ENCODE measurements around the gene ARHGAP21. TPM values are rescaled to one million over a fixed set of nuclear protein-coding genes. Genes with fewer than 3 reads are reported as not detected.
"Not testable (repeated sequence)": the region's sequence is repeated elsewhere in the genome, so short reads cannot be mapped to it uniquely, and the experiment has no call there.

Gene ARHGAP21
- total RNA-seq, result 27.5 TPM

GRCh38 chr10:24723788-24724380 is at the start of gene ARHGAP21:
Gene ARHGAP21 (minus strand): TSS chr10:24723887. CDS start chr10:24721899, 1,988 bp downstream.
- H3K4me1 ChIP-seq, result peaks cover 0 to 13% of the 10 kb centered on the region in 2 donors
- no peaks in the 10 kb centered on the region for H3K9me3 ChIP-seq
- intact Hi-C loops (cut with DNase I), result loop anchor here (1.0 to 10.0 kb wide), 9 partner anchors 37 to 1629 kb away; partner anchors contain the start of genes ENKUR, MSRB2, OTUD1 and THNSL1
- no peak for TF ChIP-seq CTCF (IDR thresholded peaks at IDR 0.05)
- no peaks in the 10 kb centered on the region for H3K27me3 ChIP-seq
- H3K36me3 ChIP-seq, result no peaks in the 10 kb centered on the region
- DNase-seq (ENCODE audit: low spot score in 2 of 2), result peak in 1 of 2 donors; percentile 86
- peak within 1 kb of the TSS; percentile 75 to 83 for H3K4me3 ChIP-seq
- H3K27ac ChIP-seq, result peak within 1 kb of the TSS; percentile 92 to 97

- Histone ChIP-seq H3K36me3 (no peaks in the 10 kb centered on the region), H3K27me3 (no peaks in the 10 kb centered on the region), H3K4me3 (no peak overlapping the region), H3K9me3 (no peaks in the 10 kb centered on the region), H3K4me1 (no peaks in the 10 kb centered on the region), H3K27ac (no peak overlapping the region)
- intact Hi-C loops (cut with DNase I), result no loop called here
- TF ChIP-seq CTCF (IDR thresholded peaks at IDR 0.05), result no peak
- DNase-seq (ENCODE audit: low spot score in 2 of 2), result no peak
These were observed 48.4 kb upstream of the ARHGAP21 start for GRCh38 chr10:24771943-24772694.

GRCh38 chr10:24764991-24765390 is 41.3 kb upstream of the ARHGAP21 start:
- H3K9me3 ChIP-seq; DNase-seq (ENCODE audit: low spot score in 2 of 2); intact Hi-C loops (cut with DNase I); H3K4me3 ChIP-seq; H3K27me3 ChIP-seq; H3K36me3 ChIP-seq; H3K27ac ChIP-seq; H3K4me1 ChIP-seq: not testable (repeated sequence)

- H3K36me3 ChIP-seq, result no peaks in the 10 kb centered on the region
- no peak overlapping the region for H3K4me3 ChIP-seq
- TF ChIP-seq CTCF (IDR thresholded peaks at IDR 0.05), result no peak
- H3K9me3 ChIP-seq, result no peaks in the 10 kb centered on the region
- intact Hi-C loops (cut with DNase I), result no loop called here
- no peak overlapping the region for H3K27ac ChIP-seq
- H3K27me3 ChIP-seq, result no peaks in the 10 kb centered on the region
- no peak for DNase-seq (ENCODE audit: low spot score in 2 of 2)
- H3K4me1 ChIP-seq, result peaks cover 0 to 2% of the 10 kb centered on the region in 2 donors
These were observed 39.4 kb upstream of the ARHGAP21 start for GRCh38 chr10:24762966-24763623.

GRCh38 chr10:24762161-24762924 is 38.7 kb upstream of the ARHGAP21 start:
- intact Hi-C loops (cut with DNase I), result no loop called here
- no peak overlapping the region for H3K4me3 ChIP-seq
- no peaks in the 10 kb centered on the region for H3K9me3 ChIP-seq
- TF ChIP-seq CTCF (IDR thresholded peaks at IDR 0.05), result no peak
- H3K27ac ChIP-seq, result no peak overlapping the region
- DNase-seq (ENCODE audit: low spot score in 2 of 2), result no peak
- H3K27me3 ChIP-seq, result no peaks in the 10 kb centered on the region
- H3K36me3 ChIP-seq, result no peaks in the 10 kb centered on the region
- peaks cover 0 to 2% of the 10 kb centered on the region in 2 donors for H3K4me1 ChIP-seq

All from ascending aorta (tissue), 2 donors.